SK-N-SH treated with all-trans-retinoic acid at 6 μM for 48 hours (cell line): Measurements from ENCODE around the gene DBI.

ENCODE experiments used
- OSR1 ChIP-seq: fragments of 250-450 bp; sonication (Bioruptor Pico); IDR thresholded peaks from 2 replicates; pipeline ENCODE4 v1.8.0; 2022; ENCODE audit warnings: moderate library complexity, mild to moderate bottlenecking, inconsistent platforms
- PATZ1 ChIP-seq: fragments of 250-450 bp; sonication (Bioruptor Pico); IDR thresholded peaks from 2 replicates; pipeline ENCODE4 v1.8.0; 2020; ENCODE audit warnings: mild to moderate bottlenecking, moderate library complexity, borderline replicate concordance
- ZNF70 ChIP-seq: fragments of 450-650 bp; formaldehyde crosslinking; IDR thresholded peaks from 2 replicates; pipeline ENCODE4 v1.5.0; 2020; ENCODE audit warnings: mild to moderate bottlenecking, moderate library complexity

GRCh38 chr2:119372778-119373568 is 6.2 kb downstream of the DBI start:
- TF ChIP-seq ZNF70 = no peak
- no peak for TF ChIP-seq PATZ1 (CRISPR knock-in tag)
- TF ChIP-seq OSR1 (CRISPR knock-in tag) = no peak
